ENCODE results near the gene SMYD4. TPM values are rescaled to one million over a fixed set of nuclear protein-coding genes. Genes with fewer than 3 reads are reported as not detected.

Gene SMYD4
- total and polyA plus RNA-seq, 2 experiments from 2014 or later = 8.5 to 11.4 TPM

DNA sequence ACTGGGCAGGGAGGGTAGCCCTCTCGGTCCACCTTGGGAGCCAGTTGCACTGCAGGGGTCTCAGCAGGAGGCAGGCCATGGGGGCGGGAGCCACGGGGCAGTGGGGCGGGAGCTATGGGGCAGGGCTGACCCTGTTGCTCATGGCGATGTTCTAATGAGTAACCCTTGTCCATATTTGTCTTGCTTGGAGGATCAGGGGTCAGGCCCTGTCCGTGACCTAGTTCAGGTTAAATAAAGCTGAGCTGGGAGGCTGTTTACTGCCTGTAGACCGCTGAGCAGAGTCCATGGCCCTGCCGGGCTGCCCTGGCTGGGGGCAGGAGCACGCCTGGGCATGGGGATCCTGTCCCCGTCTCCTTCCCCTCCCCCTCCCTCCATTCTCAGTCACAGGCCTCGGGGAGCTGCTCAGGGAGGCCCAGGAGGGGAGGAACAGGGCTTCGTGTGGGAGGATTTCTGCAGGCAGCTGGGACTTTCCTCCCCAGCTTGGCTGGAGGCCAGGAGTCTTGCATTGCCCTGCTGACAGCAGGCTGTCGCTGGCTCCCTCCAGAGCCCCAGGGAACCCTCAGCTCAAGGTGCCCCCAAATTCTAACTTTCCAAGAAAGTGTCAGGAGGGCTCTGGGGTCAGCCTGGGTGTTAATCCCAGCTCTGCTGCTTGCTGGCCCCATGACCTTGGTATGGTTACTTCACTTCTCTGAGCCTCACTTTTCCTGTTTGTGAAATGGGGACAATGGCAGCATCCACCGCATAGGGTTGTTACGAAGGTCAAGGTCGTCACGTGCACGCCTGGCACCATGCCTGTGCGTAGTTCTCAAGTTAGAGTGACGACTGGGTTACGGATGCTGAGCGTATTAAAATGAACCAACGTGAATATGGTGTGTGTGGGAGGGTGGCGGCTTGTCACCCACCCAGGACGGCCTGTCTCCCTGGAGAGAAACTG, 93.1 kb downstream of the SMYD4 start:
- TF ChIP-seq EZH2 (IDR thresholded peaks at IDR 0.05; ENCODE audit: borderline replicate concordance) = no peak
- TF ChIP-seq EZH2phosphoT487 (IDR thresholded peaks at IDR 0.05; ENCODE audit: low read depth, severe bottlenecking, unreplicated experiment) = no peak
- TF ChIP-seq, protein P1, sequence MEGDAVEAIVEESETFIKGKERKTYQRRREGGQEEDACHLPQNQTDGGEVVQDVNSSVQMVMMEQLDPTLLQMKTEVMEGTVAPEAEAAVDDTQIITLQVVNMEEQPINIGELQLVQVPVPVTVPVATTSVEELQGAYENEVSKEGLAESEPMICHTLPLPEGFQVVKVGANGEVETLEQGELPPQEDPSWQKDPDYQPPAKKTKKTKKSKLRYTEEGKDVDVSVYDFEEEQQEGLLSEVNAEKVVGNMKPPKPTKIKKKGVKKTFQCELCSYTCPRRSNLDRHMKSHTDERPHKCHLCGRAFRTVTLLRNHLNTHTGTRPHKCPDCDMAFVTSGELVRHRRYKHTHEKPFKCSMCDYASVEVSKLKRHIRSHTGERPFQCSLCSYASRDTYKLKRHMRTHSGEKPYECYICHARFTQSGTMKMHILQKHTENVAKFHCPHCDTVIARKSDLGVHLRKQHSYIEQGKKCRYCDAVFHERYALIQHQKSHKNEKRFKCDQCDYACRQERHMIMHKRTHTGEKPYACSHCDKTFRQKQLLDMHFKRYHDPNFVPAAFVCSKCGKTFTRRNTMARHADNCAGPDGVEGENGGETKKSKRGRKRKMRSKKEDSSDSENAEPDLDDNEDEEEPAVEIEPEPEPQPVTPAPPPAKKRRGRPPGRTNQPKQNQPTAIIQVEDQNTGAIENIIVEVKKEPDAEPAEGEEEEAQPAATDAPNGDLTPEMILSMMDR (IDR thresholded peaks at IDR 0.05; ENCODE audit: poor library complexity) = no peak
- WGBS (ENCODE audit: low lambda C conversion rate, missing lambda C conversion rate) = 51% methylated on average over 25 of the region's 25 CpGs
- H3K27ac ChIP-seq = peak overlapping the region; percentile 74
- no peaks in the 10 kb centered on the region for H3K9me2 ChIP-seq (replicated peaks; ENCODE audit: insufficient read depth)
- H3K4me1 ChIP-seq (ENCODE audit: insufficient read depth) = peaks cover 19% of the 10 kb centered on the region
- DNase-seq (ENCODE audit: low spot score) = peak; percentile 88
- H3K79me2 ChIP-seq = no peaks in the 10 kb centered on the region
- H3K4me2 ChIP-seq = peak overlapping the region; percentile 64
- H3K4me3 ChIP-seq = no peak overlapping the region
- no peaks in the 10 kb centered on the region for H3K36me3 ChIP-seq (replicated peaks; ENCODE audit: insufficient read depth, low read depth)
- H3K9me3 ChIP-seq (ENCODE audit: low read depth) = no peaks in the 10 kb centered on the region
- no peaks in the 10 kb centered on the region for H3K27me3 ChIP-seq
- no peaks in the 10 kb centered on the region for H4K20me1 ChIP-seq (ENCODE audit: insufficient read depth, poor library complexity, severe bottlenecking)
- H2AFZ ChIP-seq = no peak overlapping the region

DNA sequence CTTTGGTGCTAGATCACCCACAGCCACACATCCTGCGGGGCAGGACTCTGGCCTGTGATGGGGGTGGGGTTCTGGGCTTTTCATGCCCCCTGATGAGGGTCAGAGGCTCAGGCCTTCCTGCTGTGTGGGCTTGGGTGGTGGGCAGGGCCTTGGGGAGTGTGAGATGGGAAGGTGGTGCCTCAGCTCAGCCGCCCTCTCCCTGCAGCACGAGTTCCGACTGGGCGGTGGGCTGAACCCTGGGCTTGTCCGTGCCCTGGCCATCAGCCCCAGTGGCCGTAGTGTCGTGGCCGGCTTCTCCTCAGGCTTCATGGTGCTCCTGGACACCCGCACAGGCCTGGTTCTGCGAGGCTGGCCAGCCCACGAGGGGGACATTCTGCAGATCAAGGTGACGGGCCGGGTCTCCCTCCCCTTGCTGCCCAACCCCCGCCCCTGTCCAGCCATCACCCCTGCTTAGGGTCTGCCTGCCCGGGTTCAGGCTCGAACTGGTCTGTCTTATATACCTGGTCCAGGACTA, 93.8 kb downstream of the SMYD4 start:
- Histone ChIP-seq H3K27ac (peak overlapping the region; percentile 74), H4K20me1 (ENCODE audit: insufficient read depth, poor library complexity, severe bottlenecking) (no peaks in the 10 kb centered on the region), H3K4me1 (ENCODE audit: insufficient read depth) (peaks cover 19% of the 10 kb centered on the region), H3K36me3 (replicated peaks; ENCODE audit: insufficient read depth, low read depth) (no peaks in the 10 kb centered on the region), H2AFZ (no peak overlapping the region), H3K4me3 (no peak overlapping the region), H3K9me3 (ENCODE audit: low read depth) (no peaks in the 10 kb centered on the region), H3K4me2 (peak overlapping the region; percentile 64), H3K79me2 (no peaks in the 10 kb centered on the region), H3K9me2 (replicated peaks; ENCODE audit: insufficient read depth) (no peaks in the 10 kb centered on the region), H3K27me3 (no peaks in the 10 kb centered on the region)
- no peak for DNase-seq (ENCODE audit: low spot score)
- 61% methylated on average over 12 of the region's 17 CpGs for WGBS (ENCODE audit: low lambda C conversion rate, missing lambda C conversion rate)
- TF ChIP-seq, protein P1 (IDR thresholded peaks at IDR 0.05; ENCODE audit: poor library complexity) = no peak
- TF ChIP-seq EZH2 (IDR thresholded peaks at IDR 0.05; ENCODE audit: borderline replicate concordance) = no peak
- no peak for TF ChIP-seq EZH2phosphoT487 (IDR thresholded peaks at IDR 0.05; ENCODE audit: low read depth, severe bottlenecking, unreplicated experiment)

DNA sequence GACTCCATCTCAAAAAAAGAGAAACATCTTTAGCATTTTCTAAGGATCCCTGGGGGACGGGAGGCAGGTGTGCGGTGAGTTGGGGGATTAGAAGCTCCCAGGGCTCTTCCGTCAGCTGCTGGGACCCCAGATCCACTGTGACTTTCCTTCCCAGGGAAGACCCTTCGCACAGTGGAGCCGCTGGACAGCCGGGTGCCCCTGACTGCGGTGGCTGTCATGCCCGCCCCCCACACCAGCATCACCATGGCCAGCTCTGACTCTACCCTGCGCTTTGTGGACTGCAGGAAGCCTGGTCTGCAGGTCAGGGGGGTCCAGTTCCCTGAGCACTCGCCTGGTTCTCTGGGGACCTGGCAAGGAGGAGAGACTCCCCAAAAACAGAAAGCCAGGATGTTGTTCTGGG, 94.3 kb downstream of the SMYD4 start:
- Histone ChIP-seq H3K4me3 (no peak overlapping the region), H4K20me1 (ENCODE audit: insufficient read depth, poor library complexity, severe bottlenecking) (no peaks in the 10 kb centered on the region), H3K36me3 (replicated peaks; ENCODE audit: insufficient read depth, low read depth) (no peaks in the 10 kb centered on the region), H3K79me2 (no peaks in the 10 kb centered on the region), H3K27ac (peak overlapping the region; percentile 74), H3K27me3 (no peaks in the 10 kb centered on the region), H3K4me1 (ENCODE audit: insufficient read depth) (peaks cover 24% of the 10 kb centered on the region), H2AFZ (no peak overlapping the region), H3K9me2 (replicated peaks; ENCODE audit: insufficient read depth) (no peaks in the 10 kb centered on the region), H3K4me2 (no peak overlapping the region), H3K9me3 (ENCODE audit: low read depth) (no peaks in the 10 kb centered on the region)
- WGBS (ENCODE audit: low lambda C conversion rate, missing lambda C conversion rate) = 98% methylated on average over 10 of the region's 10 CpGs
- TF ChIP-seq, protein P1 (IDR thresholded peaks at IDR 0.05; ENCODE audit: poor library complexity) = no peak
- TF ChIP-seq EZH2 (IDR thresholded peaks at IDR 0.05; ENCODE audit: borderline replicate concordance) (no peak), EZH2phosphoT487 (IDR thresholded peaks at IDR 0.05; ENCODE audit: low read depth, severe bottlenecking, unreplicated experiment) (no peak)
- DNase-seq (ENCODE audit: low spot score) = no peak

Measured in hepatocyte (in vitro differentiated cells).